Stimulated activated CD8-positive, alpha-beta memory T cell treated with anti-CD3 and anti-CD28 coated beads, Interleukin-2, amount 100 ng/mL, for 1 hour (primary cell): ENCODE measurements around the gene CALM1.

Experiments
- DNase-seq, 2 donors: peaks; one replicate each; pipeline ENCODE4 v3.0.0-alpha.2; 2020; ENCODE audit warnings: low read depth in 2 of 2

Gene CALM1

GRCh38 chr14:90396341-90397339 lies at the start of gene CALM1:
CALM1 (plus strand) TSS chr14:90397029; CDS start chr14:90397231, 202 bp downstream.
- peak; percentile 94 to 95 for DNase-seq

- no peak for DNase-seq
Observed at GRCh38 chr14:90348270-90348669, 48.6 kb upstream of the CALM1 start.

- no peak for DNase-seq
Observed at GRCh38 chr14:90349739-90350138, 47.1 kb upstream of the CALM1 start.

DNA sequence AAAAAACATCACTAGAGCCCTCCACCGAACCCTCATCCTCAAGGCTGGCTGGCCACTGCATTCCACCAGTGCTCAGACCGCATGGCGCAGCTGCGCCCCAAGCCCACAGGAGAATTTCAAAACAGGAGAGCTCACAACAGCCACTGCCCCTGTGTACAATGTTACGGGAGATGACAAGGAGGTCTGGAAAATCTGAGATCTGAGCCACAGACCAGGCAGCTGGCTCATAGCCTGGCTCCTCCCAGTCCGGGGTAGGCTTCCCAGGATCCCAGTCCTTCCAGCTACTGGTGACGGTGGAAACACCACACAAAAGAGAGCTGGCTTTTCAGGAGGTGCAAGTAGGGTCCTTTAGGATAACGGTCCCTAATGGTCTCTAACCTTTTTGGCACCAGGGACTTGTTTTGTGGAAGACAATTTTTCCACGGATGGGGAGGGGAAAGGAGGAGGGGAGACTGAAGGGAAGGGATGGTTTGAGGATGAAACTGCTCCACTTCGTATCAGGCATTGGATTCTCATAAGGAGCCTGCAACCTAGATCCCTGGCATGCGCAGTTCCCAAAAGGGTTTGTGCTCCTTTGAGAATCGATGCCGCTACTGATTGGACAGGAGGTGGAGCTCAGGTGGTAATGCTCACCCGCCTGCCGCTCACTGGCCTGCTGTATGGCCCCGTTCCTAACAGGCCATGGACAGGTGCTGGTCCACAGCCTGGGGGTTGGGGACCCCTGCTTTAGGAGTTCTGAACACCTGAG lies 42.1 kb upstream of the CALM1 start:
- DNase-seq: no peak

DNA sequence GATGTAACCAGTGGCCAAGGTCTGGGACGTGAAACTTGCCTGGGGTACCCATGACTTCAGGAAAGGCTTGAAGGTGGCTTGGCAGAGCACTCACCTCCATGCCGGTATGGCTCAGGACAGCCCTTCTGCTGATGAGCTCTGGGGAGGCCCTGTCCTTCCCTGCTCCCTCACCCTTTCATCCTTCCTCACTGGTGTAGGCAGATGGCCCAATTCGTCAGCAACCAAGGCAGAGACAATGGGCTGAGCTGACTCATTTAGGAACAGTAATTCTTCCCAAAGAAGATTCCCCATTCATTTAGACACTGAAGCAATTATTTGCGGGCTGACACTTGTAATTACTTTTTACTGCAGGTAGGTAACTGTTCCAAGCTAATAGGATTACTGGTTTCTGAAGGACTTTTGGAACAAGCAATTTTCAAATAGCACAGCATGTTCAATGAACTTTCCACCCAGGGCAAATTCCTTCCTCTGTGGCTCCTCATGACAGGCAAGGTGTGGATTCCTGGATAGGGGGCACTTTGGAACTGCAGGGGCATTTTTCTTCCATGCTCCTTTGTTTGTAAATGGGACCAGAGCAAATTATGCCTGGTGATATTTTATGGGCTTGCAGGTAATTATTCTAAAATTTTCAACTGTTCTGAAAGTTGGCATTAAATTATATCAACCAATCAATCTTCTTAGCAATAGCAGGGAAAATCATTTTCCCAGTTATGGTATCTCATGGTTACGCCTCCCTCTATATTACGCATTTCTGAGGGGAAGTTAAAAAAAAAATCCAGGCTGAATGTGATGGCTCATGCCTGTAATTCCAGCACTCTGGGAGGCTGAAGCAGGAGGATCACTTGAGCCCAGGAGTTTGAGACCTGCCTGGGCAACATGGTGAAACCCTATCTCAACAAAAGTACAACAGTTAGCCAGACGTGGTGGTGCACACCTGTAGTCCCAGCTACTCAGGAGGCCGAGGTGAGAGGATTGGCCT lies 41.0 kb upstream of the CALM1 start:
- no peak for DNase-seq

- DNase-seq: no peak
Observed at GRCh38 chr14:90356925-90357324, 39.9 kb upstream of the CALM1 start.

DNA sequence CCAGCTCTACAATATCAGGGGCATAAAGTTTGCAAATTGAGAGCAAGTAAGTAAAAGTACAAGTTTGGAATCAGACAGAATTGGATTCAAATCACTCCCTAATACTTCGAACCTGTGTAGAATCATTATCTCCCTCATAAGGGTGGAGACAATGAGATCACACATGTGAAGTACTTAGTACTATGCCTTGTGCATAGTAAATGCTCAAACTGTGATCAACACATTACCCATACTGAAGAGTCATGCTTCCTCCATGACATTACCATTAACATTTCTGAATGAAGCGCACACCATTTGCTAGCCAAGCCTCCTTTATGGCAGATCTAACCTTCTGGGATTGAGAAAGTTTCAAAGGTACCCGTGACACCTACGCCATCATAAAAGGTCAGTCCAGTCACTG lies 38.5 kb upstream of the CALM1 start:
- no peak for DNase-seq

DNA sequence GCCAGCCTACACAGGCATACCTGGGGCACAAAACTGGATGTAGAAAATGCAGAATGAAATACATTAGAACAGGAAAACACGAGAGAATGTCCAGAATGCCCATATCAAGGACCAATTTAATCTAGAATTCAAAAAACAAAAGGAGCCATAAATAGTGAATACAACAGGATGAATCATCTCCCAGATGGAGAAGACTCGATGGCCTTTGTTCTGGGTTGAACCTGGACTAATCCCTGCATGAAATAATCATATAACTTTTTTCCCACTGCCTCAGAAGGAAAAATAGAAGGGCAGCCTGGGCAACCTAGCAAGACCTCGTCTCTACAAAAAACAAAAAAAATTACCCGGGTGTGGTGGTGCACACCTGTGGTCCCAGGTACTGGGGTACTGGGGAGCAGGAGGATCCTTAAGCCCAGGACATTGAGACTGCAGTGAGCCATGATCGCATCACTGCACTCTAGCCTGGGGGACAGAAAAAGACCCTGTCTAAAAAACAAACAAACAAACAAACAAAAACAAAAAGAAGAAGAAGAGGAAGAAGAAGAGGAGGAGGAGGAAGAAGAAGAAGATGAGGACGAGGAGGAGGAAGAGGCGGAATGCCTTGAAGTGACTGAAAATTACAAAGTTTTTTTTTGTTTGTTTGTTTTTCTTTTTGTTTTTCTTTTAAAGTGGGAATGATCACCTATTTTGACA lies 34.8 kb upstream of the CALM1 start:
- no peak for DNase-seq

- no peak for DNase-seq
Observed at GRCh38 chr14:90362558-90362896, 34.3 kb upstream of the CALM1 start.

- DNase-seq: no peak
Observed at GRCh38 chr14:90368946-90369721, 27.7 kb upstream of the CALM1 start.

GRCh38 chr14:90373887-90374286 lies 22.9 kb upstream of the CALM1 start:
- DNase-seq: no peak

DNA sequence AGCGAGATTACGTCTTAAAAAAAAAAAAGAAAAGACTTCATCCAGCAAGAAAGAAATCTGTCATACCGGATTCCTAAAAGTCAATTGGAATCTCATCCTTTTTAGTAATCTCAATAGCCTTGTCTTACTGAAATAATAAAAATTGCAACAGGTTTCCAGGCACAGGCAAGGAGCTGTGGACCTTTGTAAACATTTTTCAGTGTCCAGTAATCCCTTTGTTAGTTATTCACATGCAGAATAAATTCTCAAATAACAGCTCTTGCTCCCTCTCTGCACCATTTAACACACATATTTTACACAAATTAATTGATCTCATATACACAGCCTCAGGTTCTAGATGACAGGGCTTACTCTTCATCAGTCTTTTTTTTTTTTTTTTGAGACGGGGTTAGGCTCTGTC lies 22.0 kb upstream of the CALM1 start:
- no peak for DNase-seq

DNA sequence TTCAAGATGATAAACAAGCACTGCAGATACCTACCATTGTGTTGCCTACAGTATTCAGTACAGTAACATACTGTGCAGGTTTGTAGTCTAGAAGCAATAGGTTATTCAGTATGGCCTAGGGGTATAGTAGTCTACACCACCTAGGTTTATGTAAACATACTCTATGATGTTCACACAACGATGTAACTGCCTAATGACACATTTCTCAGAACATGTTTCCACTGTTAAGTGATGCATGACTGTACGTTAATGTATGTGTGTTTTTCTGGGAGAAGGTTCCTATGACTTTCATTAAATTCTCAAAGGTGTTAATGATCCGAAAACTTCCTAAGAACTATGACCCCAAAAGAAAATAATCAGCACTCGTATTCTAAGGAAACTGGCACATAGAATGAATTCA lies 20.9 kb upstream of the CALM1 start:
- no peak for DNase-seq

GRCh38 chr14:90378249-90378648 lies 18.6 kb upstream of the CALM1 start:
- no peak for DNase-seq

GRCh38 chr14:90379106-90379505 lies 17.7 kb upstream of the CALM1 start:
- DNase-seq: no peak

- DNase-seq: no peak
Observed at GRCh38 chr14:90381011-90381786, 15.6 kb upstream of the CALM1 start.

- DNase-seq: no peak
Observed at GRCh38 chr14:90381999-90382451, 14.8 kb upstream of the CALM1 start.

DNA sequence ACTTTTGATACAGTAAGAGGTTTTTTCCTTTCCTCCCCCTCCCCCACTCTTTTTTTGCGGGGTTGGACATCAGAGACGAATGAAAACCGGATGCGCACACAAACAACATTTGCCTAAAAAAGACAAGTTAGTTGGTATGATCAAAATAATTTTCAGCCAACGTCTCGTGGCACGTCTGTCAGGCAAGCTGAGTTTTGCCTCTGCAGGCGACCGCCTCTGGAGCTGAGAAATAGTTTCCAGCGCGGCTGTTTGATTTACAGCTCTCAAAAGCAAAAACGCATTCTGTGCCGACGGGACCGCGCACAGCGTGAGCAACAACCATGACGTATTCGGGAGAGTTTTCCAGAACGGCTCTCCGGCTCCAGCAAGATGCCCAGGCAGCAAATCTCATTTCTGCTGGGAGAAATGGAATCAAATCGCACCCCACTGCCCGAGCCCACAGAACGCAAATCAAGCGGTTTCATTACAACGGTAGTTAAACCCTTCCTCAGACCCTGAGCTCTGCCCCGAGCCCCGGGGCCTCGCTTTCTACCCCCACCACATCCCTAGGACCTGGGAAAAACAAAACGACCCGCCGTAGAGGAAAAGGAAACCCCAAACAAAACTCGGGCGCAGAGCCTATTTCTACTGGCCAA lies 14.2 kb upstream of the CALM1 start:
- DNase-seq: peak; percentile 43 to 60
